ENCODE measurements around the gene TMEM95.

TMEM95 gene

GRCh38 chr17:7355053-7355452 lies at the start of gene TMEM95:
Gene TMEM95, plus strand, starts transcription at chr17:7355156. Its CDS starts 49 bp downstream, at chr17:7355205.
- DNase-seq, result no peak

- peak; percentile 100 for DNase-seq
Measured at GRCh38 chr17:7306911-7307685, 47.9 kb upstream of the TMEM95 start, which contains the start of gene EIF5A. Gene EIF5A, plus strand, starts transcription at chr17:7307628. Its CDS starts 2,008 bp downstream, at chr17:7309636.

GRCh38 chr17:7307686-7308624 lies 47.0 kb upstream of the TMEM95 start:
- no peak for DNase-seq

GRCh38 chr17:7308625-7309433 lies 46.1 kb upstream of the TMEM95 start:
- peak; percentile 58 to 84 for DNase-seq

GRCh38 chr17:7309628-7310027 lies 45.3 kb upstream of the TMEM95 start:
- DNase-seq, result no peak

GRCh38 chr17:7311110-7311705 lies 43.7 kb upstream of the TMEM95 start:
- DNase-seq, result no peak

- DNase-seq, result no peak
Measured at GRCh38 chr17:7312432-7313087, 42.4 kb upstream of the TMEM95 start.

- DNase-seq, result peak in 1 of 2 experiments; percentile 11
Measured at GRCh38 chr17:7313088-7313889, 41.7 kb upstream of the TMEM95 start.

GRCh38 chr17:7313890-7314718 lies 40.9 kb upstream of the TMEM95 start:
- no peak for DNase-seq

- peak; percentile 63 to 78 for DNase-seq
Measured at GRCh38 chr17:7314719-7315569, 40.0 kb upstream of the TMEM95 start, which contains the start of gene GPS2. Gene GPS2, minus strand, starts transcription at chr17:7315360. Its CDS starts 308 bp downstream, at chr17:7315052.

GRCh38 chr17:7315570-7316235 lies 39.3 kb upstream of the TMEM95 start:
- DNase-seq, result no peak

- no peak for DNase-seq
Measured at GRCh38 chr17:7317161-7317803, 37.7 kb upstream of the TMEM95 start.

- no peak for DNase-seq
Measured at GRCh38 chr17:7318121-7318860, 36.7 kb upstream of the TMEM95 start.

GRCh38 chr17:7321466-7321865 lies 33.5 kb upstream of the TMEM95 start:
- no peak for DNase-seq

GRCh38 chr17:7322520-7323194 lies 32.3 kb upstream of the TMEM95 start:
- DNase-seq, result no peak

GRCh38 chr17:7323731-7324437 lies 31.1 kb upstream of the TMEM95 start:
- no peak for DNase-seq
